ENCODE results near the gene HSDL2.
A peak's percentile ranks its signal among the peaks of the same experiment; 100 is the strongest.
"Not testable (repeated sequence)": the region's sequence is repeated elsewhere in the genome, so short reads cannot be mapped to it uniquely, and the experiment has no call there.

Gene HSDL2

GRCh38 chr9:112380102-112380824 lies at the start of gene HSDL2:
Gene HSDL2, plus strand, starts transcription at chr9:112380108. Its CDS starts 56 bp downstream, at chr9:112380164.
- no peak for DNase-seq (ENCODE audit: low spot score)

- peak; percentile 35 for DNase-seq (ENCODE audit: low spot score)
These were observed 48.3 kb upstream of the HSDL2 start for GRCh38 chr9:112331674-112331952.

GRCh38 chr9:112332214-112332613 lies 47.7 kb upstream of the HSDL2 start:
- DNase-seq (ENCODE audit: low spot score), result no peak

- no peak for DNase-seq (ENCODE audit: low spot score)
These were observed 47.3 kb upstream of the HSDL2 start for GRCh38 chr9:112332674-112332976.

- DNase-seq (ENCODE audit: low spot score), result peak; percentile 79
These were observed 46.8 kb upstream of the HSDL2 start, which contains the start of gene PTBP3 for GRCh38 chr9:112332977-112333638. Gene PTBP3, minus strand, starts transcription at chr9:112333619. Its CDS starts 35,754 bp downstream, at chr9:112297865.

- DNase-seq (ENCODE audit: low spot score), result peak; percentile 92
These were observed 46.1 kb upstream of the HSDL2 start for GRCh38 chr9:112333639-112334431.

- DNase-seq (ENCODE audit: low spot score), result peak; percentile 40
These were observed 45.5 kb upstream of the HSDL2 start for GRCh38 chr9:112334432-112334841.

GRCh38 chr9:112337547-112337946 lies 42.4 kb upstream of the HSDL2 start:
- no peak for DNase-seq (ENCODE audit: low spot score)

- peak; percentile 60 for DNase-seq (ENCODE audit: low spot score)
These were observed 41.3 kb upstream of the HSDL2 start for GRCh38 chr9:112338561-112338960.

GRCh38 chr9:112339886-112340285 lies 40.0 kb upstream of the HSDL2 start:
- DNase-seq (ENCODE audit: low spot score), result no peak

- DNase-seq (ENCODE audit: low spot score), result no peak
These were observed 38.2 kb upstream of the HSDL2 start for GRCh38 chr9:112341730-112342129.

GRCh38 chr9:112348257-112349007 lies 31.5 kb upstream of the HSDL2 start:
- DNase-seq (ENCODE audit: low spot score), result no peak

- DNase-seq (ENCODE audit: low spot score), result no peak
These were observed 30.9 kb upstream of the HSDL2 start for GRCh38 chr9:112349008-112349333.

- no peak for DNase-seq (ENCODE audit: low spot score)
These were observed 28.7 kb upstream of the HSDL2 start for GRCh38 chr9:112351184-112351583.

- DNase-seq (ENCODE audit: low spot score), result no peak
These were observed 27.7 kb upstream of the HSDL2 start for GRCh38 chr9:112352209-112352608.

GRCh38 chr9:112354081-112354743 lies 25.7 kb upstream of the HSDL2 start:
- DNase-seq (ENCODE audit: low spot score), result no peak

- no peak for DNase-seq (ENCODE audit: low spot score)
These were observed 24.4 kb upstream of the HSDL2 start for GRCh38 chr9:112355427-112355897.

GRCh38 chr9:112360047-112360804 lies 19.7 kb upstream of the HSDL2 start:
- DNase-seq (ENCODE audit: low spot score), result no peak

- peak; percentile 60 for DNase-seq (ENCODE audit: low spot score)
These were observed 18.3 kb upstream of the HSDL2 start for GRCh38 chr9:112361601-112362000.

- DNase-seq (ENCODE audit: low spot score), result no peak
These were observed 15.1 kb upstream of the HSDL2 start for GRCh38 chr9:112364761-112365160.

- not testable (repeated sequence) for DNase-seq (ENCODE audit: low spot score)
These were observed 14.7 kb upstream of the HSDL2 start for GRCh38 chr9:112365257-112365656.
